Endothelial cell of umbilical vein (primary cell): Measurements from ENCODE around the gene THEM4. TPM values are rescaled to one million over a fixed set of nuclear protein-coding genes. Genes with fewer than 3 reads are reported as not detected.

Source experiments
- BruUV-seq: library from RNA; stranded (reverse); fragments of 400-500 nt; replicated peaks from 2 replicates; lab custom pipeline; 2021; lab: Mats Ljungman, UMichigan
- CTCF ChIA-PET: fragments of 300-600, 350-600 bp; sonication (Branson Sonifier 250); formaldehyde crosslinking; loops from one replicate; lab custom pipeline; 2021; ENCODE audit warnings: antibody characterized with exemption, inconsistent platforms; lab: Charles Lee
- POLR2A ChIA-PET: fragments of 300-600, 350-600 bp; sonication (Branson Sonifier 250); formaldehyde crosslinking; loops from one replicate; lab custom pipeline; 2021; ENCODE audit warnings: antibody characterized with exemption, inconsistent platforms; lab: Charles Lee
- DNase-seq: peaks from one replicate; pipeline ENCODE4 v3.0.0-alpha.2; 2011; ENCODE audit warnings: low read depth, low spot score
- FAIRE-seq: peaks from 2 replicates; lab custom pipeline; 2011; peaks lifted over from hg19 to GRCh38; lab: Jason Lieb, UNC
- H2AFZ ChIP-seq: 2 replicates; pipeline ENCODE4 v1.6.0; 2012; ENCODE audit warnings: low read depth, low read length, control low read depth, inconsistent platforms
- H3K27ac ChIP-seq: 2 replicates; pipeline ENCODE4 v1.5.1; 2011; ENCODE audit warnings: low read depth, mild to moderate bottlenecking, control low read depth, low read length, moderate library complexity; ENCODE audit not compliant: insufficient read depth
- H3K27me3 ChIP-seq, 2 experiments: 2 replicates each; pipeline versions ENCODE4 v1.6.0 to v1.6.1; 2011; ENCODE audit warnings: low read length in 2 of 2, mixed read lengths in 1 of 2; ENCODE audit not compliant: control insufficient read depth in 2 of 2, insufficient read depth in 2 of 2
- H3K36me3 ChIP-seq, 2 experiments: 2 replicates in 1 of 2; 3 replicates in 1 of 2; pipeline ENCODE4 v1.5.1; 2011; ENCODE audit warnings: low read length in 2 of 2, mild to moderate bottlenecking in 1 of 2, moderate library complexity in 1 of 2; ENCODE audit not compliant: control insufficient read depth in 2 of 2, insufficient read depth in 2 of 2; ENCODE audit errors: extremely low read depth in 1 of 2
- H3K4me1 ChIP-seq: 3 replicates; pipeline ENCODE4 v1.5.1; 2011; ENCODE audit warnings: mild to moderate bottlenecking, low read length; ENCODE audit not compliant: control insufficient read depth, insufficient read depth; ENCODE audit errors: extremely low read depth
- H3K4me2 ChIP-seq: 2 replicates; pipeline ENCODE4 v1.6.1; 2011; ENCODE audit warnings: low read length, control low read depth, mixed read lengths; ENCODE audit not compliant: insufficient read depth
- H3K4me3 ChIP-seq, 3 experiments: fragments of 200-600 bp in 1 of 3; sonication (generic), shearing (Covaris generic) in 1 of 3; replicated peaks in 1 of 3; 2 replicates each; pipeline ENCODE4 v1.5.1; 2011 to 2016; ENCODE audit warnings: control low read depth in 3 of 3, low read length in 3 of 3, mild to moderate bottlenecking in 2 of 3, inconsistent platforms in 1 of 3, low read depth in 1 of 3, moderate library complexity in 1 of 3; ENCODE audit not compliant: insufficient read depth in 1 of 3
- H3K79me2 ChIP-seq: 2 replicates; pipeline ENCODE4 v1.6.0; 2012; ENCODE audit warnings: low read length, inconsistent platforms; ENCODE audit not compliant: control insufficient read depth, insufficient read depth
- H3K9ac ChIP-seq: replicated peaks from 2 replicates; pipeline ENCODE3; 2011; ENCODE audit warnings: low read length, control low read depth; ENCODE audit not compliant: insufficient read depth; ENCODE audit errors: extremely low read depth
- H3K9me1 ChIP-seq: replicated peaks from 3 replicates; pipeline ENCODE4 v1.6.0; 2011; ENCODE audit warnings: mild to moderate bottlenecking, low read length; ENCODE audit not compliant: control insufficient read depth, insufficient read depth; ENCODE audit errors: extremely low read depth
- H3K9me3 ChIP-seq: replicated peaks from 2 replicates; pipeline ENCODE4 v1.5.1; 2012; ENCODE audit warnings: low read length, inconsistent platforms; ENCODE audit not compliant: control insufficient read depth, insufficient read depth
- H4K20me1 ChIP-seq: replicated peaks from 2 replicates; pipeline ENCODE3; 2011; ENCODE audit warnings: mild to moderate bottlenecking, low read length; ENCODE audit not compliant: control insufficient read depth, insufficient read depth; ENCODE audit errors: extremely low read depth
- EZH2 ChIP-seq: IDR thresholded peaks from 2 replicates; pipeline ENCODE4 v1.6.1; 2012; ENCODE audit warnings: borderline replicate concordance, low read depth, mild to moderate bottlenecking, moderate library complexity, low read length, inconsistent platforms; ENCODE audit not compliant: severe bottlenecking
- FOS ChIP-seq: IDR thresholded peaks from 2 replicates; pipeline ENCODE4 v1.6.1; 2011; ENCODE audit warnings: mild to moderate bottlenecking, low read length, moderate library complexity, borderline replicate concordance; ENCODE audit not compliant: insufficient read depth
- GATA2 ChIP-seq: IDR thresholded peaks from 2 replicates; pipeline ENCODE4 v1.7.0; 2011; ENCODE audit warnings: low read depth, mild to moderate bottlenecking, moderate library complexity, mixed read lengths, low read length; ENCODE audit not compliant: insufficient read length, insufficient read depth
- JUN ChIP-seq: IDR thresholded peaks from 2 replicates; pipeline ENCODE4 v1.6.1; 2011; ENCODE audit warnings: borderline replicate concordance, low read depth; ENCODE audit not compliant: insufficient read length, insufficient read depth
- MAX ChIP-seq: IDR thresholded peaks from 2 replicates; pipeline ENCODE4 v1.6.1; 2011; ENCODE audit not compliant: insufficient read depth, insufficient read length
- MYC ChIP-seq: IDR thresholded peaks from one replicate; pipeline ENCODE4 v1.6.1; 2011; ENCODE audit warnings: mild to moderate bottlenecking, low read depth, low read length
- POLR2A ChIP-seq: IDR thresholded peaks from 2 replicates; pipeline ENCODE4 v1.6.1; 2012; ENCODE audit warnings: low read depth, mild to moderate bottlenecking, control low read depth, low read length
- POLR2AphosphoS5 ChIP-seq: IDR thresholded peaks from 2 replicates; pipeline ENCODE4 v1.6.1; 2012; ENCODE audit warnings: low read depth, mild to moderate bottlenecking, control low read depth, low read length, moderate library complexity; ENCODE audit not compliant: insufficient read depth
- dilution Hi-C: fragments of 300-500 bp; cut with MboI; formaldehyde crosslinking; loops from one replicate; pipeline ENCODE4 v1.15.0; 2019; ENCODE audit warnings: low sequenced_read_pairs; ENCODE audit not compliant: extremely low pct_ligation_motif_present
- intact Hi-C: fragments of 100-400 bp; cut with micrococcal nuclease; formaldehyde crosslinking; loops from one replicate; pipeline ENCODE4 v1.10.0; 2022
- polyA plus RNA-seq, 4 experiments: library from polyadenylated mRNA; depleted of rRNA in 3 of 4; stranded (reverse) in 3 of 4; unstranded in 1 of 4; fragments of >200 nt; gene quantifications; 2 replicates each; pipeline versions ENCODE4 v1.2.1 to v1.2.3, GENCODE V29; 2011 to 2012; ENCODE audit warnings: missing spikeins in 1 of 4
- total RNA-seq: library from RNA; stranded (reverse); gene quantifications from 2 replicates; pipeline ENCODE4 v1.2.3, GENCODE V29; 2021
- TF ChIP-seq, protein P1 (sequence below), 2 donors: IDR thresholded peaks; 1 replicate in 1 of 2; 2 replicates in 1 of 2; pipeline ENCODE4 v1.5.1; 2011; ENCODE audit warnings: low read length in 2 of 2, mild to moderate bottlenecking in 2 of 2, moderate library complexity in 2 of 2, control low read depth in 1 of 2, inconsistent platforms in 1 of 2, low read depth in 1 of 2; ENCODE audit not compliant: insufficient read depth in 1 of 2; ENCODE audit errors: extremely low read depth in 1 of 2

Gene THEM4
- total and polyA plus RNA-seq, 2 donors (not counting 3 experiments of a cell fraction or from before 2014, with no cell fraction given): 22.3 to 24.9 TPM

GRCh38 chr1:151837884-151838221 is 71.5 kb downstream of the THEM4 start:
- TF ChIP-seq POLR2AphosphoS5: no peak
- TF ChIP-seq MYC: no peak
- TF ChIP-seq, protein P1, sequence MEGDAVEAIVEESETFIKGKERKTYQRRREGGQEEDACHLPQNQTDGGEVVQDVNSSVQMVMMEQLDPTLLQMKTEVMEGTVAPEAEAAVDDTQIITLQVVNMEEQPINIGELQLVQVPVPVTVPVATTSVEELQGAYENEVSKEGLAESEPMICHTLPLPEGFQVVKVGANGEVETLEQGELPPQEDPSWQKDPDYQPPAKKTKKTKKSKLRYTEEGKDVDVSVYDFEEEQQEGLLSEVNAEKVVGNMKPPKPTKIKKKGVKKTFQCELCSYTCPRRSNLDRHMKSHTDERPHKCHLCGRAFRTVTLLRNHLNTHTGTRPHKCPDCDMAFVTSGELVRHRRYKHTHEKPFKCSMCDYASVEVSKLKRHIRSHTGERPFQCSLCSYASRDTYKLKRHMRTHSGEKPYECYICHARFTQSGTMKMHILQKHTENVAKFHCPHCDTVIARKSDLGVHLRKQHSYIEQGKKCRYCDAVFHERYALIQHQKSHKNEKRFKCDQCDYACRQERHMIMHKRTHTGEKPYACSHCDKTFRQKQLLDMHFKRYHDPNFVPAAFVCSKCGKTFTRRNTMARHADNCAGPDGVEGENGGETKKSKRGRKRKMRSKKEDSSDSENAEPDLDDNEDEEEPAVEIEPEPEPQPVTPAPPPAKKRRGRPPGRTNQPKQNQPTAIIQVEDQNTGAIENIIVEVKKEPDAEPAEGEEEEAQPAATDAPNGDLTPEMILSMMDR (IDR thresholded peaks at IDR 0.05; ENCODE audit: extremely low read depth in 1 of 2, insufficient read depth in 1 of 2, low read depth in 1 of 2, low read length in 2 of 2): no peak
- no peak for TF ChIP-seq MAX
- no peak for TF ChIP-seq EZH2
- TF ChIP-seq POLR2A: no peak
- no peak for TF ChIP-seq GATA2
- TF ChIP-seq JUN: no peak
- TF ChIP-seq FOS: no peak
- dilution Hi-C loops (no loop called here), intact Hi-C loops (loop anchor here (5.0 kb wide), 2 partner anchors 491 to 536 kb away; partner anchors contain the start of gene RFX5)
- H4K20me1 ChIP-seq: no peaks in the 10 kb centered on the region
- H3K27ac ChIP-seq: no peak overlapping the region
- H2AFZ ChIP-seq: peak overlapping the region; percentile 78
- BruUV-seq: no TSS peak
- ChIA-PET POLR2A (no interaction called here), CTCF (interaction anchor here (1.2 to 2.3 kb wide), 3 partner anchors 44 to 164 kb away, joined by 5 to 15 read pairs (median 8); no protein-coding TSS in a partner anchor)
- H3K36me3 ChIP-seq: no peaks in the 10 kb centered on the region
- no peak overlapping the region for H3K4me3 ChIP-seq
- DNase-seq (no peak), FAIRE-seq (no peak)
- H3K79me2 ChIP-seq: no peaks in the 10 kb centered on the region
- no peaks in the 10 kb centered on the region for H3K9me1 ChIP-seq
- H3K4me1 ChIP-seq: peaks cover 12% of the 10 kb centered on the region
- peaks cover 7 to 9% of the 10 kb centered on the region in 2 experiments for H3K27me3 ChIP-seq
- H3K9me3 ChIP-seq: no peaks in the 10 kb centered on the region
- H3K9ac ChIP-seq: no peak overlapping the region
- peak overlapping the region; percentile 50 for H3K4me2 ChIP-seq
